GM12878 (cell line): Measurements from ENCODE around the gene SLC45A3. TPM values are rescaled to one million over a fixed set of nuclear protein-coding genes. Genes with fewer than 3 reads are reported as not detected.
"Not testable (repeated sequence)": the region's sequence is repeated elsewhere in the genome, so short reads cannot be mapped to it uniquely, and the experiment has no call there.

Source experiments
- ATAC-seq: fragments of 200-7000 bp; cut with Tn5 transposase; 3 replicates; pipeline ENCODE4 v1.9.1; 2020; ENCODE audit warnings: mild to moderate bottlenecking, moderate library complexity
- BruUV-seq: library from RNA; stranded (reverse); fragments of 400-500 nt; replicated peaks from 2 replicates; lab custom pipeline; 2021; lab: Mats Ljungman, UMichigan
- CTCF ChIA-PET: fragments of 300-600 bp; sonication (Branson Sonifier 250); formaldehyde crosslinking; extraction: SDS; loops from one replicate; lab custom pipeline; 2021; ENCODE audit warnings: inconsistent platforms; lab: Yijun Ruan, JAX
- POLR2A ChIA-PET: fragments of 350-600 bp; formaldehyde crosslinking; extraction: SDS; loops from one replicate; lab custom pipeline; 2021; ENCODE audit warnings: inconsistent platforms; lab: Charles Lee
- RAD21 ChIA-PET: fragments of 300-600 bp; sonication (Branson Sonifier 250); formaldehyde crosslinking; loops from one replicate; lab custom pipeline; 2023; ENCODE audit warnings: antibody characterized with exemption; ENCODE audit not compliant: unreplicated experiment; lab: Charles Lee
- SMC1A ChIA-PET: fragments of 300-600 bp; sonication (Branson Sonifier 250); formaldehyde crosslinking; loops from one replicate; lab custom pipeline; 2023; ENCODE audit not compliant: unreplicated experiment, uncharacterized antibody; lab: Charles Lee
- DNase-seq: peaks from one replicate; pipeline ENCODE4 v3.0.0-alpha.2; 2011; ENCODE audit warnings: low read depth, low spot score
- FAIRE-seq: peaks from 3 replicates; lab custom pipeline; 2011; peaks lifted over from hg19 to GRCh38; lab: Jason Lieb, UNC
- H2AFZ ChIP-seq: 2 replicates; pipeline ENCODE4 v1.6.0; 2011; ENCODE audit warnings: low read depth, low read length, control low read depth; ENCODE audit not compliant: control insufficient read depth
- H3K27ac ChIP-seq: 2 replicates; pipeline ENCODE4 v1.5.1; 2011; ENCODE audit warnings: control low read depth; ENCODE audit not compliant: control insufficient read depth, insufficient read depth
- H3K27me3 ChIP-seq, 2 experiments: replicated peaks in 1 of 2; 2 replicates each; pipeline versions ENCODE4 v1.6.0 to v1.6.1; 2011; ENCODE audit warnings: low read length in 1 of 2; ENCODE audit not compliant: control insufficient read depth in 2 of 2, insufficient read depth in 2 of 2
- H3K36me3 ChIP-seq, 2 experiments: 2 replicates each; pipeline ENCODE4 v1.5.1; 2011; ENCODE audit warnings: low read length in 1 of 2; ENCODE audit not compliant: control insufficient read depth in 2 of 2, insufficient read depth in 2 of 2
- H3K4me1 ChIP-seq: 2 replicates; pipeline ENCODE4 v1.6.1; 2011; ENCODE audit warnings: mild to moderate bottlenecking, low read length, moderate library complexity, mixed read lengths; ENCODE audit not compliant: control insufficient read depth, insufficient read depth
- H3K4me2 ChIP-seq: 2 replicates; pipeline ENCODE4 v1.6.0; 2011; ENCODE audit warnings: control low read depth; ENCODE audit not compliant: control insufficient read depth, insufficient read depth
- H3K4me3 ChIP-seq: fragments of 200-600 bp; sonication (generic); 2 replicates; pipeline ENCODE4 v1.5.1; 2016
- H3K79me2 ChIP-seq: 2 replicates; pipeline ENCODE4 v1.6.0; 2011; ENCODE audit warnings: low read length; ENCODE audit not compliant: control insufficient read depth, insufficient read depth
- H3K9ac ChIP-seq: 2 replicates; pipeline ENCODE4 v1.8.0; 2011; ENCODE audit warnings: low read length, control low read depth, mixed read lengths; ENCODE audit not compliant: control insufficient read depth, insufficient read depth
- H3K9me3 ChIP-seq: replicated peaks from 3 replicates; pipeline ENCODE4 v1.5.1; 2011; ENCODE audit warnings: mild to moderate bottlenecking, low read length; ENCODE audit not compliant: control insufficient read depth, insufficient read depth
- H4K20me1 ChIP-seq: 2 replicates; pipeline ENCODE4 v1.6.0; 2011; ENCODE audit not compliant: control insufficient read depth, insufficient read depth
- CBFB ChIP-seq: IDR thresholded peaks from 2 replicates; pipeline ENCODE4 v1.6.1; 2016; ENCODE audit warnings: antibody characterized with exemption, low read depth
- CEBPB ChIP-seq, 2 experiments: fragments of 150-350 bp in 1 of 2; IDR thresholded peaks; 2 replicates each; pipeline ENCODE4 v1.6.1; 2012 to 2014; ENCODE audit warnings: low read depth in 2 of 2, low read length in 2 of 2, borderline replicate concordance in 1 of 2, inconsistent platforms in 1 of 2
- CHD1 ChIP-seq: IDR thresholded peaks from 2 replicates; pipeline ENCODE4 v1.6.1; 2012; ENCODE audit warnings: low read depth, low read length, improper control_type of control experiment
- NR2C1 ChIP-seq: fragments of 450-650 bp; IDR thresholded peaks from 2 replicates; pipeline ENCODE4 v1.6.1; 2017; ENCODE audit warnings: antibody characterized with exemption, mild to moderate bottlenecking, moderate library complexity
- TCF7 ChIP-seq: IDR thresholded peaks from 2 replicates; pipeline ENCODE4 v1.6.1; 2014; ENCODE audit warnings: antibody characterized with exemption, borderline replicate concordance
- ZBED1 ChIP-seq: IDR thresholded peaks from 2 replicates; pipeline ENCODE4 v1.6.1; 2016; ENCODE audit warnings: borderline replicate concordance
- ZNF274 ChIP-seq: IDR thresholded peaks from one replicate; pipeline ENCODE4 v1.8.0; 2011; ENCODE audit not compliant: insufficient read length, insufficient read depth
- ZZZ3 ChIP-seq: IDR thresholded peaks from 2 replicates; pipeline ENCODE4 v1.6.1; 2011; ENCODE audit warnings: low read depth; ENCODE audit not compliant: control insufficient read depth, insufficient read length
- WGBS: methylation state at CpG from one replicate; pipeline ENCODE4 v1.1.6; 2016; ENCODE audit warnings: low lambda C conversion rate; ENCODE audit not compliant: insufficient replicate concordance, insufficient coverage; ENCODE audit errors: missing lambda C conversion rate; 5-methylcytosine and 5-hydroxymethylcytosine counted together
- in situ Hi-C: fragments of 300-500 bp; cut with MboI; formaldehyde crosslinking; loops from 9 replicates; pipeline ENCODE4 v1.14.3; 2018; ENCODE audit warnings: mixed read lengths
- intact Hi-C: fragments of 100-400 bp; cut with micrococcal nuclease; formaldehyde crosslinking; loops from one replicate; pipeline ENCODE4 v1.14.2; 2022; ENCODE audit not compliant: unreplicated experiment
- polyA plus RNA-seq, 11 experiments: library from polyadenylated mRNA; depleted of rRNA in 4 of 11; unstranded in 6 of 11; stranded (reverse) in 5 of 11; fragments of >200 nt; fragmentation: Nextera tagmentation in 4 of 11; fragmentation: Illumina TruSeq in 1 of 11; extraction: Ambion mirVana in 4 of 11; extraction: Trizol in 1 of 11; gene quantifications; 1 replicate in 1 of 11; 2 replicates in 10 of 11; pipeline versions ENCODE4 v1.2.1 to v1.2.3, GENCODE V29; 2011 to 2016; ENCODE audit warnings: inconsistent platforms in 2 of 11, missing spikeins in 2 of 11, low read depth in 1 of 11
- total RNA-seq, 4 experiments: library from RNA; depleted of rRNA in 3 of 4; stranded (reverse); fragments of >200 nt in 3 of 4; fragmentation: Illumina TruSeq in 1 of 4; extraction: Trizol in 1 of 4; gene quantifications; 2 replicates each; pipeline versions ENCODE4 v1.2.1 to v1.2.3, GENCODE V29; 2013 to 2021

The SLC45A3 gene
- total and polyA plus RNA-seq, 10 of the 15 experiments (the other 5 are each of a cell fraction or from before 2014, with no cell fraction given) = 0.26 to 10.3 (median 4.1) TPM

- Histone ChIP-seq H4K20me1 (no peaks in the 10 kb centered on the region), H2AFZ (no peak overlapping the region), H3K4me1 (peaks cover 5% of the 10 kb centered on the region), H3K27me3 (no peaks in the 10 kb centered on the region), H3K9me3 (no peaks in the 10 kb centered on the region), H3K4me3 (no peak overlapping the region), H3K9ac (no peak overlapping the region), H3K4me2 (no peak overlapping the region), H3K79me2 (no peaks in the 10 kb centered on the region), H3K27ac (no peak overlapping the region), H3K36me3 (no peaks in the 10 kb centered on the region)
- no peak for DNase-seq
- TF ChIP-seq CHD1 (no peak), ZZZ3 (no peak), CEBPB (IDR thresholded peaks at IDR 0.05; ENCODE audit: borderline replicate concordance in 1 of 2, low read depth in 2 of 2, low read length in 2 of 2) (no peak), ZNF274 (no peak), NR2C1 (no peak), ZBED1 (no peak), TCF7 (no peak), CBFB (no peak)
- ChIA-PET POLR2A (interaction anchor here (0.6 to 0.8 kb wide), 3 partner anchors 25 to 101 kb away, joined by 3 to 6 read pairs (median 3); no protein-coding TSS in a partner anchor), RAD21 (interaction anchor here (1.0 to 4.3 kb wide), 5 partner anchors 18 to 47 kb away, joined by 3 to 27 read pairs (median 8); no protein-coding TSS in a partner anchor), CTCF (interaction anchor here (0.6 to 12.3 kb wide), 6 partner anchors 20 to 340 kb away, joined by 3 to 408 read pairs (median 4); no protein-coding TSS in a partner anchor), SMC1A (interaction anchor here (0.6 to 12.6 kb wide), 7 partner anchors 9 to 76 kb away, joined by 3 to 118 read pairs (median 3); no protein-coding TSS in a partner anchor)
- in situ Hi-C loops (no loop called here), intact Hi-C loops (loop anchor here (10.0 kb wide), 2 partner anchors 352 to 418 kb away; partner anchors contain the start of gene RHEX)
- FAIRE-seq = no peak
- 39% methylated on average over 4 of the region's 4 CpGs for WGBS
- no TSS peak for BruUV-seq
- no peak for ATAC-seq
Measured at GRCh38 chr1:205636732-205637131, 43.6 kb downstream of the SLC45A3 start.

- H3K27me3 ChIP-seq, H3K4me1 ChIP-seq, FAIRE-seq, in situ Hi-C loops, DNase-seq, H3K27ac ChIP-seq, H3K4me2 ChIP-seq, H4K20me1 ChIP-seq, H3K36me3 ChIP-seq, H3K9me3 ChIP-seq, H2AFZ ChIP-seq, H3K79me2 ChIP-seq, H3K4me3 ChIP-seq, BruUV-seq, H3K9ac ChIP-seq, ATAC-seq: not testable (repeated sequence)
- intact Hi-C loops = loop anchor here (10.0 kb wide), 2 partner anchors 351 to 419 kb away; partner anchors contain the start of gene RHEX
- 59% methylated on average over 7 of the region's 7 CpGs for WGBS
- ChIA-PET POLR2A (interaction anchor here (0.6 to 0.8 kb wide), 2 partner anchors 35 to 100 kb away, joined by 3 to 6 read pairs; no protein-coding TSS in a partner anchor), CTCF (interaction anchor here (0.6 to 12.3 kb wide), 7 partner anchors 21 to 341 kb away, joined by 3 to 408 read pairs (median 3); no protein-coding TSS in a partner anchor), SMC1A (interaction anchor here (0.7 to 12.6 kb wide), 8 partner anchors 8 to 112 kb away, joined by 3 to 118 read pairs (median 4); no protein-coding TSS in a partner anchor), RAD21 (interaction anchor here (0.6 to 4.3 kb wide), 7 partner anchors 19 to 67 kb away, joined by 3 to 27 read pairs (median 4); no protein-coding TSS in a partner anchor)
Measured at GRCh38 chr1:205636138-205636530, 44.2 kb downstream of the SLC45A3 start.
